Lower leg skin (tissue), 3 donors: Measurements from ENCODE around the gene PSTK.

ENCODE experiments used
- POLR2A ChIP-seq, 2 donors: fragments of 450-650 bp; IDR thresholded peaks; one replicate each; pipeline ENCODE4 v1.6.1; 2016 to 2017; ENCODE audit warnings: antibody characterized with exemption in 2 of 2, mild to moderate bottlenecking in 1 of 2, moderate library complexity in 1 of 2
- TF ChIP-seq, protein P1 (sequence below), 3 donors: fragments of 450-650 bp; IDR thresholded peaks; one replicate each; pipeline ENCODE4 v1.5.1; 2016; ENCODE audit warnings: antibody characterized with exemption in 3 of 3, mild to moderate bottlenecking in 3 of 3, moderate library complexity in 2 of 3

DNA sequence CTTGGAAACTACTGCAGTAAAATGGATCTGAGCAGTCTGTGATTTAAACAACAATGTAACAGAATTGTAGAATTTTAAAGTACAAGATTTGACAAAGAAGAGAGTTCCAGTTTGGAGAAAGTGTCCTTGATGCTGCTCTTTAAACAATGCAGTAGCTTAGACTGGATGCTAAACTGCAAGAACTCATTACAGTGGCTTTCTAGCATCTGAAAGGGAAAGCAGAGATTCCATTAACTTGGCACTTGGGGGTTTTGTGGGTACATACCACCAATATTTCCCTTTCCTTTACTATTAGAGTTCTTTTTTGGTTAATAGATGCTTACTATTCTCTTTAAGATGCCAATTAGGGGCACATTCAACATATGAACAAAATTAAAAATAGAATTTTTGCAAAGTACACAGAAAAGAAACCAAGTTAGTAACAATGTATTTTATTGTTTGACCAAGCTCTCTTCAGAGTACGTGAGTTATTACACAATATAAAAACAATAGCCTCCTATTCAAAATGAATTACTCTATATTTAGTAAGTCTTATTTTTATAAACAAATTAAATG lies 11.9 kb downstream of the PSTK start:
- TF ChIP-seq, protein P1, sequence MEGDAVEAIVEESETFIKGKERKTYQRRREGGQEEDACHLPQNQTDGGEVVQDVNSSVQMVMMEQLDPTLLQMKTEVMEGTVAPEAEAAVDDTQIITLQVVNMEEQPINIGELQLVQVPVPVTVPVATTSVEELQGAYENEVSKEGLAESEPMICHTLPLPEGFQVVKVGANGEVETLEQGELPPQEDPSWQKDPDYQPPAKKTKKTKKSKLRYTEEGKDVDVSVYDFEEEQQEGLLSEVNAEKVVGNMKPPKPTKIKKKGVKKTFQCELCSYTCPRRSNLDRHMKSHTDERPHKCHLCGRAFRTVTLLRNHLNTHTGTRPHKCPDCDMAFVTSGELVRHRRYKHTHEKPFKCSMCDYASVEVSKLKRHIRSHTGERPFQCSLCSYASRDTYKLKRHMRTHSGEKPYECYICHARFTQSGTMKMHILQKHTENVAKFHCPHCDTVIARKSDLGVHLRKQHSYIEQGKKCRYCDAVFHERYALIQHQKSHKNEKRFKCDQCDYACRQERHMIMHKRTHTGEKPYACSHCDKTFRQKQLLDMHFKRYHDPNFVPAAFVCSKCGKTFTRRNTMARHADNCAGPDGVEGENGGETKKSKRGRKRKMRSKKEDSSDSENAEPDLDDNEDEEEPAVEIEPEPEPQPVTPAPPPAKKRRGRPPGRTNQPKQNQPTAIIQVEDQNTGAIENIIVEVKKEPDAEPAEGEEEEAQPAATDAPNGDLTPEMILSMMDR (IDR thresholded peaks at IDR 0.05) = no peak
- no peak for TF ChIP-seq POLR2A (IDR thresholded peaks at IDR 0.05)
